ENCODE measurements around the gene PLEKHB1. TPM values are rescaled to one million over a fixed set of nuclear protein-coding genes. Genes with fewer than 3 reads are reported as not detected.

PLEKHB1 gene
- total RNA-seq, 2 experiments from 2014 or later = 2.3 to 11.8 TPM

- intact Hi-C loops (cut with micrococcal nuclease; ENCODE audit: unreplicated experiment) = no loop called here
- no peaks in the 10 kb centered on the region for H3K9me3 ChIP-seq (ENCODE audit: low read length)
- no peaks in the 10 kb centered on the region for H4K20me1 ChIP-seq (ENCODE audit: insufficient read depth, low read length)
- H3K9me2 ChIP-seq (ENCODE audit: insufficient read depth, low read length) = no peaks in the 10 kb centered on the region
- no peak for DNase-seq (ENCODE audit: low spot score)
- no peaks in the 10 kb centered on the region for H3K79me2 ChIP-seq (ENCODE audit: insufficient read depth, low read depth, low read length)
- ChIA-PET POLR2A (no interaction called here), CTCF (ENCODE audit: unreplicated experiment) (interaction anchor here (1.5 kb wide), 1 partner anchor 12 kb away, joined by 6 read pairs; no protein-coding TSS in a partner anchor)
- no peak overlapping the region for H3K4me2 ChIP-seq (ENCODE audit: low read length)
- H3K27ac ChIP-seq (ENCODE audit: low read depth, low read length, poor library complexity, severe bottlenecking) = no peak overlapping the region
- H3K4me3 ChIP-seq (ENCODE audit: low read depth, low read length, poor library complexity, severe bottlenecking) = no peak overlapping the region
- no TSS peak for BruUV-seq (replicated peaks)
- no peak overlapping the region for H2AFZ ChIP-seq (ENCODE audit: low read length)
- TF ChIP-seq CTCF (conservative IDR thresholded peaks at IDR 0.05; ENCODE audit: low read length) = no peak
- H3K4me1 ChIP-seq (ENCODE audit: insufficient read depth, low read length, poor library complexity, severe bottlenecking) = peaks cover 21% of the 10 kb centered on the region
- no peaks in the 10 kb centered on the region for H3K36me3 ChIP-seq (ENCODE audit: insufficient read depth, low read length)
Measured at GRCh38 chr11:73649206-73649605, 2.8 kb downstream of the PLEKHB1 start.

DNA sequence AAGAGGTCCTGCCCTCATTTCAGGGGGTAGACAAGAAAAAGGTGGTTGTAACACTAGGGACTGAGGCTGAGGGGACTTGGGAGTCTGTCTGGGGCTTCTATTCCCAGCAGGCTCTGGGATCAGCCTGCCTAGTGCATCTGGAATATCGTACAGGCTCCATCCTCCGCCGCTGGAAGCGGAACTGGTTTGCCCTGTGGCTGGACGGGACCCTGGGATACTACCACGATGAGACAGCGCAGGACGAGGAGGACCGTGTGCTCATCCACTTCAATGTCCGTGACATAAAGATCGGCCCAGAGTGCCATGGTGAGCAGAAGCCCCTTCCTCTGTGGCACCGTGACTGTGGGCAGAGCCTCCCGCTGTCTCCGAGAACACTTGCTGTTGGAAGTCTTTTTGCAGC lies 4.0 kb downstream of the PLEKHB1 start:
- DNase-seq (ENCODE audit: low spot score) = no peak
- no TSS peak for BruUV-seq (replicated peaks)
- CTCF ChIA-PET (ENCODE audit: unreplicated experiment) = interaction anchor here (1.5 kb wide), 1 partner anchor 10 kb away, joined by 6 read pairs; no protein-coding TSS in a partner anchor
- Histone ChIP-seq H3K4me1 (ENCODE audit: insufficient read depth, low read length, poor library complexity, severe bottlenecking) (peaks cover 21% of the 10 kb centered on the region), H3K36me3 (ENCODE audit: insufficient read depth, low read length) (no peaks in the 10 kb centered on the region), H3K9me2 (ENCODE audit: insufficient read depth, low read length) (no peaks in the 10 kb centered on the region), H3K4me2 (ENCODE audit: low read length) (no peak overlapping the region), H4K20me1 (ENCODE audit: insufficient read depth, low read length) (no peaks in the 10 kb centered on the region), H2AFZ (ENCODE audit: low read length) (no peak overlapping the region), H3K9me3 (ENCODE audit: low read length) (no peaks in the 10 kb centered on the region), H3K27ac (ENCODE audit: low read depth, low read length, poor library complexity, severe bottlenecking) (no peak overlapping the region), H3K4me3 (ENCODE audit: low read depth, low read length, poor library complexity, severe bottlenecking) (no peak overlapping the region), H3K79me2 (ENCODE audit: insufficient read depth, low read depth, low read length) (no peaks in the 10 kb centered on the region)
- TF ChIP-seq CTCF (conservative IDR thresholded peaks at IDR 0.05; ENCODE audit: low read length) (no peak), EZH2phosphoT487 (IDR thresholded peaks at IDR 0.05; ENCODE audit: borderline replicate concordance, low read depth, low read length) (no peak)
- POLR2A ChIA-PET = interaction anchor here (0.7 kb wide), 1 partner anchor 1685 kb away, joined by 5 read pairs; no protein-coding TSS in a partner anchor
- intact Hi-C loops (cut with micrococcal nuclease; ENCODE audit: unreplicated experiment) = no loop called here

DNA sequence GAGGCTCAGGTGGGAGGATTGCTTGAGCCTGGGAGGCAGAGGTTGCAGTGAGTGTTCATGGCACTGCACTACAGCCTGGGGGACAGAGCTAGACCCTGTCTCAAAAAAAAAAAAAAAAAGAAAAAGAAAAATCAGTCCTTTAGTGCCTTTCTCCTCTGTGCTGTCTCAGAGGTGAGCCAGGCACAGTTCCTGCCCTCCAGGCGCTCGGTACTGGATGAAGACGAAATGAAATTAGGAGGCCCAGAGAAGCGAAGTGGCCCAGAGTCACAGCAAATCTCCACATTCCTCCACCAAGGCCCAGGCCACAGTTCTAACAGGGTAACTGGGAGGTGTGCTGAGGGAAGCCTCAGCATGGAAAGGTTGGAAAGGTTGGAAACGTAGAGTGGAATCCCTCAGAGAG lies 4.9 kb downstream of the PLEKHB1 start:
- no peak for TF ChIP-seq EZH2phosphoT487 (IDR thresholded peaks at IDR 0.05; ENCODE audit: borderline replicate concordance, low read depth, low read length)
- TF ChIP-seq CTCF (conservative IDR thresholded peaks at IDR 0.05; ENCODE audit: low read length) = no peak
- no peak overlapping the region for H2AFZ ChIP-seq (ENCODE audit: low read length)
- no peaks in the 10 kb centered on the region for H4K20me1 ChIP-seq (ENCODE audit: insufficient read depth, low read length)
- H3K36me3 ChIP-seq (ENCODE audit: insufficient read depth, low read length) = no peaks in the 10 kb centered on the region
- no peak overlapping the region for H3K27ac ChIP-seq (ENCODE audit: low read depth, low read length, poor library complexity, severe bottlenecking)
- peaks cover 21% of the 10 kb centered on the region for H3K4me1 ChIP-seq (ENCODE audit: insufficient read depth, low read length, poor library complexity, severe bottlenecking)
- intact Hi-C loops (cut with micrococcal nuclease; ENCODE audit: unreplicated experiment) = no loop called here
- H3K9me2 ChIP-seq (ENCODE audit: insufficient read depth, low read length) = no peaks in the 10 kb centered on the region
- CTCF ChIA-PET (ENCODE audit: unreplicated experiment) = no interaction called here
- H3K79me2 ChIP-seq (ENCODE audit: insufficient read depth, low read depth, low read length) = no peaks in the 10 kb centered on the region
- POLR2A ChIA-PET = interaction anchor here (0.7 kb wide), 1 partner anchor 1686 kb away, joined by 5 read pairs; no protein-coding TSS in a partner anchor
- no peaks in the 10 kb centered on the region for H3K9me3 ChIP-seq (ENCODE audit: low read length)
- no peak overlapping the region for H3K4me3 ChIP-seq (ENCODE audit: low read depth, low read length, poor library complexity, severe bottlenecking)
- DNase-seq (ENCODE audit: low spot score) = no peak
- H3K4me2 ChIP-seq (ENCODE audit: low read length) = no peak overlapping the region
- BruUV-seq (replicated peaks) = no TSS peak

Measured in OCI-LY7 (cell line).